Measurements from ENCODE around the gene EMC9.

Gene EMC9

GRCh38 chr14:24145219-24145618 lies 3.8 kb upstream of the EMC9 start:
- Histone ChIP-seq H3K4me2 (ENCODE audit: low read length) (peak overlapping the region; percentile 65), H3K9me3 (ENCODE audit: control insufficient read depth, low read length) (no peaks in the 10 kb centered on the region), H3K79me2 (peaks cover 18% of the 10 kb centered on the region), H3K27me3 (ENCODE audit: control insufficient read depth, insufficient read depth, low read length) (no peaks in the 10 kb centered on the region), H3K4me3 (ENCODE audit: low read depth, low read length) (no peak overlapping the region), H3K9ac (no peak overlapping the region), H3K36me3 (ENCODE audit: control insufficient read depth, insufficient read depth, low read length) (no peaks in the 10 kb centered on the region), H3K27ac (peak overlapping the region; percentile 93), H3K4me1 (peaks cover 14% of the 10 kb centered on the region), H2AFZ (no peak overlapping the region)
- TF ChIP-seq, protein P1, sequence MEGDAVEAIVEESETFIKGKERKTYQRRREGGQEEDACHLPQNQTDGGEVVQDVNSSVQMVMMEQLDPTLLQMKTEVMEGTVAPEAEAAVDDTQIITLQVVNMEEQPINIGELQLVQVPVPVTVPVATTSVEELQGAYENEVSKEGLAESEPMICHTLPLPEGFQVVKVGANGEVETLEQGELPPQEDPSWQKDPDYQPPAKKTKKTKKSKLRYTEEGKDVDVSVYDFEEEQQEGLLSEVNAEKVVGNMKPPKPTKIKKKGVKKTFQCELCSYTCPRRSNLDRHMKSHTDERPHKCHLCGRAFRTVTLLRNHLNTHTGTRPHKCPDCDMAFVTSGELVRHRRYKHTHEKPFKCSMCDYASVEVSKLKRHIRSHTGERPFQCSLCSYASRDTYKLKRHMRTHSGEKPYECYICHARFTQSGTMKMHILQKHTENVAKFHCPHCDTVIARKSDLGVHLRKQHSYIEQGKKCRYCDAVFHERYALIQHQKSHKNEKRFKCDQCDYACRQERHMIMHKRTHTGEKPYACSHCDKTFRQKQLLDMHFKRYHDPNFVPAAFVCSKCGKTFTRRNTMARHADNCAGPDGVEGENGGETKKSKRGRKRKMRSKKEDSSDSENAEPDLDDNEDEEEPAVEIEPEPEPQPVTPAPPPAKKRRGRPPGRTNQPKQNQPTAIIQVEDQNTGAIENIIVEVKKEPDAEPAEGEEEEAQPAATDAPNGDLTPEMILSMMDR (IDR thresholded peaks at IDR 0.05), result no peak

DNA sequence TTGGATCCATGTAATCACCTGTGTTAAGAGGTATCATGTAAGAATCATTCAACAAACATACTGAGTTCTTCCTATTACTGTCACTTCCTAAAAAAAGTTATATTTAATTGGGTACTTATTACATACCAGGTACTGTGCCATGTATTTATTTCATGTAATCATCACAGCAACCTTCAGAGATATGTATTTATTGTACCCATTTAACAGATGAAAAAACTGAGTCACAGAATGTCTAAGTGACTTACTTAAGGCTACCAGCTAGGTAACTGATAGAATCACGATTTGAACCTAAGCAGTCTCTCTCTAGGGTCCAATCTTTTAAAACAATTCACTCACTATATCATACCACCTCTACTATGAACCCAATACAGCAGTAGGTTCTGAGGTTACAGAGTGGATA lies 3.1 kb upstream of the EMC9 start:
- no peaks in the 10 kb centered on the region for H3K9me3 ChIP-seq (ENCODE audit: control insufficient read depth, low read length)
- H3K4me2 ChIP-seq (ENCODE audit: low read length), result no peak overlapping the region
- H3K36me3 ChIP-seq (ENCODE audit: control insufficient read depth, insufficient read depth, low read length), result no peaks in the 10 kb centered on the region
- TF ChIP-seq, protein P1 (IDR thresholded peaks at IDR 0.05), result no peak
- peaks cover 15% of the 10 kb centered on the region for H3K4me1 ChIP-seq
- H3K9ac ChIP-seq, result no peak overlapping the region
- H3K79me2 ChIP-seq, result peaks cover 13% of the 10 kb centered on the region
- no peak overlapping the region for H3K4me3 ChIP-seq (ENCODE audit: low read depth, low read length)
- no peak overlapping the region for H3K27ac ChIP-seq
- H3K27me3 ChIP-seq (ENCODE audit: control insufficient read depth, insufficient read depth, low read length), result no peaks in the 10 kb centered on the region
- H2AFZ ChIP-seq, result no peak overlapping the region

- no peaks in the 10 kb centered on the region for H3K36me3 ChIP-seq (ENCODE audit: control insufficient read depth, insufficient read depth, low read length)
- H3K4me3 ChIP-seq (ENCODE audit: low read depth, low read length), result no peak overlapping the region
- no peaks in the 10 kb centered on the region for H3K9me3 ChIP-seq (ENCODE audit: control insufficient read depth, low read length)
- peaks cover 17% of the 10 kb centered on the region for H3K4me1 ChIP-seq
- H3K27me3 ChIP-seq (ENCODE audit: control insufficient read depth, insufficient read depth, low read length), result no peaks in the 10 kb centered on the region
- no peak overlapping the region for H3K27ac ChIP-seq
- H3K79me2 ChIP-seq, result peaks cover 14% of the 10 kb centered on the region
- H3K4me2 ChIP-seq (ENCODE audit: low read length), result no peak overlapping the region
- H3K9ac ChIP-seq, result no peak overlapping the region
- TF ChIP-seq, protein P1 (IDR thresholded peaks at IDR 0.05), result no peak
- H2AFZ ChIP-seq, result no peak overlapping the region
These were observed 2.1 kb upstream of the EMC9 start for GRCh38 chr14:24143511-24143910.

GRCh38 chr14:24139272-24139934 lies 2.0 kb downstream of the EMC9 start:
- Histone ChIP-seq H3K4me3 (ENCODE audit: low read depth, low read length) (no peak overlapping the region), H3K36me3 (ENCODE audit: control insufficient read depth, insufficient read depth, low read length) (no peaks in the 10 kb centered on the region), H3K4me2 (ENCODE audit: low read length) (no peak overlapping the region), H3K9me3 (ENCODE audit: control insufficient read depth, low read length) (no peaks in the 10 kb centered on the region), H3K9ac (no peak overlapping the region), H3K4me1 (peaks cover 8% of the 10 kb centered on the region), H3K27me3 (ENCODE audit: control insufficient read depth, insufficient read depth, low read length) (no peaks in the 10 kb centered on the region), H2AFZ (no peak overlapping the region), H3K79me2 (peaks cover 7% of the 10 kb centered on the region), H3K27ac (no peak overlapping the region)
- TF ChIP-seq, protein P1 (IDR thresholded peaks at IDR 0.05), result no peak
